ENCODE data around the gene PSAPL1.
"Not testable (repeated sequence)": the region's sequence is repeated elsewhere in the genome, so short reads cannot be mapped to it uniquely, and the experiment has no call there.

Gene PSAPL1

DNA sequence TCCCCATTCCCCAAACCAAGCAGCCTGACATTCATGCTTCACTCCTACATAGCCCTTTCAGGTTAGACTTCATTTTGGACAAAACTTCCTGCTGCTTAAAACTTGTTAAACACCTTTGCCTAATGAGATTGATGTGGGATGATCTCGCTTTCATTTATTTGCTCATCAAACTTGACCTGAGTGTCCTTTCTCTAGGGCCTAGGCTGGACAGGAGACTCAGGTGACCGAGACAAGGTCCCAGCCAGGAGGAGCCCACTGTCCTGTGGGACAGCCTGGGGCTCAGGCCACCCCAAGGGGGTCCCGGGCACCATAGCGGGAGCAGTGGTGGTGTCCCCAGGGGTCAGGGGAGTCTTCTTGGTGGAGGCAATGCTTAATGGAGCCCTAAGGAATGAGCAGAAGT lies 23.7 kb upstream of the PSAPL1 start:
- no peak for DNase-seq (ENCODE audit: low spot score)

- DNase-seq (ENCODE audit: low spot score), result no peak
These were observed 23.3 kb upstream of the PSAPL1 start for GRCh38 chr4:7458066-7458425.

DNA sequence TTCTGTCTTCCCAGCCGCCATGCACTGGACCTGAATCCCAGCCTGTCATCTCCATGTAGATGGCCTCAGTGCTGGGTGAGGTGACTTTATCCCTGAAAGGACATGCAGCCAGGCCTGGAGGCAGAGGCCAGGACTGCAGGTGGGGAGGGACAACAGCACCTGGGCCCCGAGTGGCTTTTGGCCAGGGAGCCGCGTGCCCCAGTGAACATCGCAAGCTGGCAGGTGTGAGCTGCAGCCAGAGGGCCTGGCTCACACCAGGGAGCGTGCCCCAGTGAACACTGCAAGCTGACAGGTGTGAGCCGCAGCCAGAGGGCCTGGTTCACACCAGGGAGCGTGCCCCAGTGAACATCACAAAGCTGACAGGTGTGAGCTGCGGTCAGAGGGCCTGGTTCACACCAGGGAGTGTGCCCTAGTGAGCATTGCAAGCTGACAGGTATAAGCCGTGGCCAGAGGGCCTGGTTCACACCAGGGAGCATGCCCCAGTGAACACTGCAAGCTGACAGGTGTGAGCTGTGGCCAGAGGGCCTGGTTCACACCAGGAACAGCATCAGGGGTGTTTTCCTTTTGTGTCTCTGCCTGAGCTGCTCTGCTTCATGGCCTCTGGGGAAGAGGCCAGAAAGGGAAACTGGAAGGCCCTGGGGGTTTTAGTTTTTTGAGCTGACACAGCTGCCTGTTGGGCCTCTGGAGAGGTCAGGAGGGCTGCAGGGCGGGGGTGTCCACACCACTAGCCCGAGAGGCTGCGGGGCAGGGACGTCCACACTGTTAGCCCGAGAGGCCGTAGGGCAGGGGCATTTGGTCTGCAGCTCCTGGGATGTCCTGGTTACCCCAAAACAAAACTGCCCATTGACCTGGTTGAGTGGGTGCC lies 22.7 kb upstream of the PSAPL1 start:
- no peak for DNase-seq (ENCODE audit: low spot score)

- not testable (repeated sequence) for DNase-seq (ENCODE audit: low spot score)
These were observed 18.1 kb upstream of the PSAPL1 start for GRCh38 chr4:7452802-7453201.

- DNase-seq (ENCODE audit: low spot score), result no peak
These were observed 17.1 kb upstream of the PSAPL1 start for GRCh38 chr4:7451800-7452199.

- no peak for DNase-seq (ENCODE audit: low spot score)
These were observed 16.7 kb upstream of the PSAPL1 start for GRCh38 chr4:7451434-7451789.

DNA sequence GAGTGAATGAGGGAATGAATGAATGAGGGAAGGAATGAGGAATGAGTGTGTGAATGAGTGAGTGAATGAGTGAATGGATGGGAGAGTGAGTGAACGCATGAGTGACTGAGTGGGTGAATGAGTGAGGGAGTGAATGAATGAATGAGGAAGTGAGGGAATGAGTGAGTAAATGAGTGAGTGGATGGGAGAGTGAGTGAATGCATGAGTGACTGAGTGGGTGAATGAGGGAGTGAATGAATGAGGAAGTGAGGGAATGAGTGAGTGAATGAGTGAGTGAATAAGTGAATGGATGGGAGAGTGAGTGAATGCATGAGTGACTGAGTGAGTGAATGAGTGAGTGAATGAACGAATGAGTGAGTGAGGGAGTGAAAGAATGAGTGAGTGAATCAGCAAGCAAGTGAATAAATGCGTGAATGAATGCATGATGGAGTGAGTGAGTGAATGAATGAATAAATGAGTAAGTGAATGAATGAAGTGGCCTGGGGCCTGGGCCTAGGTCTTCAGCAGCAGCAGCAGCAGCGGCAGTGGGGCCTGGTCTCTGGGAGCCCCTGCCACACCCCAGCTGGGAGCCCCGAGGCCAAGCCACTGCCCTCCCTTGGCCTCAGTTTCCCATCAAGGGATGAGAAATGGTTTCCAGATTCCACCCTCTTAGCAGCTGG lies 16.2 kb upstream of the PSAPL1 start:
- DNase-seq (ENCODE audit: low spot score), result no peak

DNA sequence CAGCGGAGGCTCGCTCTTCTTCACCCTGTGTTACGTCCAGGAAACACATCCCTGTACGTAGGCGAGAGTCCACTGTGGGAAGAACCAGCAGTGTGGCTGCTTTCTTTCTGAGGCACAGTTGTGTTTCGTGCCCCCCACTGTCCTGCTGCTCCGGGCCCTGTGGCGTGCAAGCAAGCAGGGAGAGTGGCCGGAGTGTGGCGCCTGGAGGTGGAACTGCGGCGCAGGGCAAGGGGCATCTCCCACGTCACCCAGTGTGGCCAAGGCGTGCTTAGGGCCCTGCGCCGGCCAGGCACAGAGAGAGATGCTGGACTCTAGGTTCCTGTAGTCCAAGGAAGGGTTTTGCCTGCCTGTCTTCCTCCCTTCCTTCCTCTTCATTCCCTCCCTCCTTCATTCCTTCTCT lies 13.3 kb upstream of the PSAPL1 start:
- DNase-seq (ENCODE audit: low spot score), result no peak

- DNase-seq (ENCODE audit: low spot score), result no peak
These were observed 12.5 kb upstream of the PSAPL1 start for GRCh38 chr4:7447236-7447635.

DNA sequence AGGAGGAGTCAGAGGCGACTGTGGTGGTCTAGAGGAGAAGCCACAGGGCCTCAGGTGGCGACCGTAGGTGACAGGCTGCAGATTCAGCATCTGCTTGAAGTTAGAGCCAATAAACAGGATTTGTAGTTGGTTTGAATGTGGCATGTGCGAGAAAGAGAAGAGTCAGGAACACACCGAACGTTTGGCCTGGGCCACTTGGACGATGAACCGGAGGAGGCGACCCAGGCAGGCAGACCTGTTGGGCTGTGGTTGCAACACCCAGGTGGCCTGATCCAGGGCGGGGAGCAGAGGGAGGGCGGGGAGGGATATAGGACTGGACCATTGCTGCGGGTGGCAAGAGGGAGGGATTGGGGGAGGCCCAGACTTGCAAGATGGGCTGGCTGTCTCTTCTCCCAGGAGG lies 10.0 kb upstream of the PSAPL1 start:
- DNase-seq (ENCODE audit: low spot score), result no peak

DNA sequence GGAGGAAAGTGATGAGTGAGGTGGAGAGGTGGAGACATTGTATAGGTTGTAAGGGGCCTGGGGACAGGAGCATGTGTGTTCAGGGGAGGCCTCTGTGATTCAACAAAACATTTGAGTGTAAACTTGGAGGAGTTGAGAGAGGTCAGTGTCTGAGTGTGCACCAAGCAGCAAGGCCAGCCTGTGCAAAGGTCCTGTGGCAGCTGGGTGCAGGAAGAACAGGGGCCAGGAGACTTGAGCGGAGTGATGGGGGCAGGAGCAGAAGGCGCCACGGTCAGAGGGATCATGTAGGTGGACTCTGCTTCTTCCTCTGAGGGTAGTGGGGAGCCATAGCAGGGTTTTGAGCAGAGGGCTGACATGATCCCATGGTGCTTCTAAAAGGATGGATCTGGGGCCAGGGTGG lies 9.6 kb upstream of the PSAPL1 start:
- DNase-seq (ENCODE audit: low spot score), result no peak

DNA sequence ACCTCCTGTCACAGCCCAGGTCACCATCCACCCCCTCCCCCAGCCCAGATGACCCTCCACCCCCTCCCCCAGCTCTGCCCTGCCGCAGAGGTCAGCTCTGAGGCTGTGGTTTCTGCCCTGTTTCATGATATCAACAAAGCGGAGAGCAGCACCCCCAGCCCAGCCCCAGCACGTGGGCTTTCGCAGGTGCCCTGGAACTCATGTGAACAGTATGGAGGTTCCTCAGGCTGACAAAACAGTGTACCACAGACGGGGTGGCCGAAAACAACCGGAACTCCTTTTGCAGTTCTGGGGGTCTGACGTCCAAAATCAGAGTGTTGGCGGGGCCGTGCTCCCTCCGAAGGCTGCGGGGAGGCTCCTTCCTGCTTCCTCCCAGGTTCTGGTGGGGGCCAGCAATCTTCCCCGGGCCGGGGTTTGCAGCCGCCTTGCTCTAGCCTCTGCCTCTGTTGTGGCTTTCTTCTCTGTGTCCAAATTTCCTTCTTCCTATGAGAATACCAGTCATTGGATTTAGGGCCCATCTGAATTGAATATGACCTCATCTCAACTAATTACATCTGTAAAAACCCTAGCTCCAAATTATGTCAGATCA lies 7.9 kb upstream of the PSAPL1 start:
- DNase-seq (ENCODE audit: low spot score), result no peak

DNA sequence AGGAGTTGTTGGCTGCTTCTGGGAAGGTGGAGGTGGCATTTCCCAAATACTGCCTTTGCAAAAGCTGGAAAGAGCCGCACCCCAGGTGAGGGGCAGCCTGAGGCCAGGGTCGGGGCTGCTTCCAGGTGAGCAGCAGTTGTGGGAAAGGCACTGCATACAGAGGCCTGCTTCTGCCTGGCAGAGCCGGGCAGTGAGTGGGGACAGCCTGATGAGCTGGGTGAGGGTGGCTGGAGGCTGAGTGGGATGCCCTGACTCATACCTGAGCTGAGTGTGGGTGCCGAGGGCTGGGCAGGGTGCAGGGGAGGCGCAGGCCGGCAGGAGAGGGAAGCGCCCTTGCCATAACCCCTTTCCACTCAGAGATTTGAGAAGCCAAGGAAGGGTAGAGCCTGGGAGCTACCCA lies 6.5 kb upstream of the PSAPL1 start:
- DNase-seq (ENCODE audit: low spot score), result no peak

GRCh38 chr4:7439699-7440098 lies 5.0 kb upstream of the PSAPL1 start:
- DNase-seq (ENCODE audit: low spot score), result no peak

DNA sequence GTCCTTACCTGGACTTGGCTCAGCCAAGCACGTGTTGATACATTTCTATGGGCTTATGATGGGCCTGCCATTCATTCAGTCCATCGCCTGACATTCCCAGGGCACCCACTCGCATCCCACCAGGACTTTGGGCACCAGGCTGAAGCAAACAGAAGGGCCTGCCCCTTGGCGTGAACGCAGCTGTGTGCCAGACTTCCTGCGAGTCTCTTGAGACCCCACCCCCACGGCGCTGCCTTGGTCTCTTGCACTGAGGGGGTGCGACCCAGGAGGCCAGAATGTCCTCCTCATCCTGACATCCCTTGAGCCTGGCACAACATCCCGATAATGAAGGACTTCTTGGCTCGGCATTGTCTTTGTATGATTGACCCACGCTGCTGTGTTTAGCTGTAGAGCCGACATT lies 1.5 kb upstream of the PSAPL1 start:
- DNase-seq (ENCODE audit: low spot score), result no peak

GRCh38 chr4:7435471-7436061 lies 836 bp upstream of the PSAPL1 start:
- DNase-seq (ENCODE audit: low spot score), result no peak

GRCh38 chr4:7434141-7434765 lies 477 bp downstream of the PSAPL1 start:
- no peak for DNase-seq (ENCODE audit: low spot score)

DNA sequence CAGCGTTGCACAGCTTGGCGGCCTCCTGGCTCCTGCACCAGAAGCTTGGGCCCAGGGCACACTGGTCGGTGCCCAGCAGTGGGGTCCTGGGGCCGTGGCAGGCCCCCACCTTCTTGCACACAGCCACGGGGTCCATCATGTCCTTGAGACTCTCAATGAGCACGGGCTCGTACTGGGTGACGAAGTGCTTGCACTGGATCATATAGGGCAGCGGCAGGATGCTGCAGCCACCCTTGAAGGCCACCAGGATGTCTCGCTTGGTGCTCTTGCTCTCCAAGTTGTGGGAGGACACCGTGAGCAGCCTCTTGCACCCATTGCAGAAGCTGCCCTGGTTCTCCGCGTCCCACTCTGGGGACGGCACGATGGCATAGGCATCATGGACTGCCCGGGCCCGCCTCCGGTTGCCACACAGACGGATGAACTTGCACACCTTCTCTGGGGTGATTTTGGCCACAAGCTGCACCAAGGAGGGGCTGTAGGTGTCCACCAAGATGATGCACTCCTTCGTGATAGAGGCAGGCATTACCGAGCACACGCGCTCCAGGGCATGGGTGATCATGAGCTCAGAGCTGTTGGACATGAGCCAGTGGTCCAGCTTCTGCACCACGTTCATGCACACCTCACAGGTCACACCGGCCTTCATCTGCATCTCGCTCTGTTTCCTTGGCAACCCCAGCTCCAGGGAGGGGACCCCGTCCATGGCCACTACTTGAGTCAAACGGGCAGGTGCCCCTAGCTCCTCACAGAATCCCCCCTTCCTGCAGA lies 1.2 kb downstream of the PSAPL1 start:
- DNase-seq (ENCODE audit: low spot score), result no peak

- DNase-seq (ENCODE audit: low spot score), result no peak
These were observed 2.0 kb downstream of the PSAPL1 start for GRCh38 chr4:7432531-7433375.

DNA sequence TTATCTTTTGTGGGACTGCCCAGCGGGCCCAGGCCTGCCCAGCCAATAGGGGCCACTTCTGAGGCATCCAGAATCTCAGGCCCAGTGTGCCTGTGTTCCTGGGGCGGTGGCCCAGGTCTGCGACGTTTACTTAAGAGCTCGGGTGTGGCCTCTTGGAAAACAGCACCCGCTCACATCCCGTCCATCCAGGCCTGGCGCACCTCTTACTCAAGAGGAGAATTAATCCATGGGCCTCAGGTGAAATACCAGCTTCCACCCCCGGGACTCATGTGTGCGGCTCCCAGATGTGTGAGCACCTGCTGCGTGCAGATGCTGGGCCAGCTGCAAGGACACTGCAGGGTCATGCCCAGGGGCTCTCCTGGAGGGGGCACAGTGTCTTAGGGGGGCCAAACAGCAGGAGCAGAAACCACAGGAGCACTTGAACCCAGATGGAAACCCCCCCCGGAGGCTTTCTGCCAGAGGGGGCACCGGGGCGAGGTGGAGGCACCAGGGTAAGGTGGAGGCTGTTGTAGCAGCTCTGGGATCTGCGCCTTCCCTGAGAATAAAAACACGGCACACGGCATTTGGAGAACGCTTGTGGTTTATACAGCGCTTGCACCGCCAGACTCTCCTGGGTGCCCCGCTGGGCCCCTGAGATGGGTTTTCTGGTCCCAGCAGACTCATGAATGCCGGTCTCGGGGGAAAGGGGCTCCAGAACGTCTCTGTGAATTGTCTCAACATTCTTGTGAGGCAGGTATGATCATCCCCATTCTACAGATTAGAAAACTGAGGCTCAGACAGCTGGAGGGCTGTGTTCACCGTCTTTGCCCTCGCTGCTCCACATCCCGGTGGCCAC lies 2.8 kb downstream of the PSAPL1 start:
- DNase-seq (ENCODE audit: low spot score), result no peak

Measured in CD4-positive, alpha-beta T cell treated with Interleukin-15 for 4 hours (primary cell).